Measurements from ENCODE around the gene EHBP1L1.
A peak's percentile ranks its signal among the peaks of the same experiment; 100 is the strongest.
"Not testable (repeated sequence)": the region's sequence is repeated elsewhere in the genome, so short reads cannot be mapped to it uniquely, and the experiment has no call there.

Gene EHBP1L1

GRCh38 chr11:65560555-65561418, 15.1 kb upstream of the EHBP1L1 start:
- no peak for DNase-seq (ENCODE audit: extremely low read depth in 1 of 2, low read depth in 1 of 2)

DNA sequence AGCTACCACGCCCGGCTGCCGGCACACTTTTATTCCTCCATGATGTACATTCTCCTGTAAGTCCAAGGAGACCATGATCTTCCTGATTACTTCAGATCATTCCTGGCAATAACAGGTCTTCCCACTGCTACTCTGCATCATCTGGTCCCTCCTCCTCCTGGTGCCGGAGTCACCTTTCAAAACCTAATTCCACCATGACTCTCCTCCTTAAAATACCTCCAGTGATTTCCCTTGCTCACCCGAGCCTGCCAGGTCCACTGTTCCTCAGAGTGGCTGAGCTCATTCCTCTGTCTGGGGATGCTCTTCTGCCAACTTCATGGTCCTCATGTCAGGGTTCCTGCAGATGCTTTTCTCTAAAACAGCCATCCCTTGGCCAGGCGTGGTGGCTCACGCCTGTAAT, 13.8 kb upstream of the EHBP1L1 start:
- no peak for DNase-seq (ENCODE audit: extremely low read depth in 1 of 2, low read depth in 1 of 2)

DNA sequence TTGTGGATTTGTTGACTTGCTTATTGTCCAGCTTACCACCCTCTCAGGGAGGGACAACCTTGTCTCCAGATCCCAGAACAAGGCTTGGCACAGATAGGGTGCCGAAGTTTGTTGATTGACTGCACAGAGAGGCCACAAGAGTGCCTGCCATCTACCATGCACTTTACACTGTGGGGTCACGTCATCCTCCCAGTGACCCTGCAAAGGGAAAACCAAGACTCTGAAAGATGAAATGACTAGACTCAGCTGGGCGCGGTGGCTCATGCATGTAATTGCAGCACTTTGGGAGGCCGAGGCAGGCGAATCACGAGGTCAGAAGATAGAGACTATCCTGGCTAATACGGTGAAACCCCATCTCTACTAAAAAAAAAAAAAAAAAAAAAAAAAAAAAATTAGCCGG, 13.1 kb upstream of the EHBP1L1 start:
- no peak for DNase-seq (ENCODE audit: extremely low read depth in 1 of 2, low read depth in 1 of 2)

DNA sequence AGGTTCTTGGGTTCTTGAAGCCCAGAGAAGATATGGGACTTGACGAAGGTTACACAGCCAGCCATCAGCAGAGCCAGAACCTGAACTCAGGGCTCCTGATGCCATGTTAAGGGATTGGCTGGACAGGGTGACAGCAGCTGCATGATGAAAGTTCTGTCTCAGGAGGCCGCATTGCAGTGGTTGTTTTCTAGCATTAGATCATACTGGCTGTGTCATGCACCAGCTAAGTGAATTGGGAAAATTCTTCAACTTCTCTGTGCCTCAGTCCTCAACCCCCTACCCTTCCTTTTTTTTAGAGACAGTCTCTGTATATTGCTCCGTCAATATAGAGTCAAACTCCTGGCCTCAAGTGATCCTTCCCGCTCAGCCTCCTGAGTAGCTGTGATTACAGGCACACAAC, 12.3 kb upstream of the EHBP1L1 start:
- DNase-seq (ENCODE audit: extremely low read depth in 1 of 2, low read depth in 1 of 2) = no peak

- not testable (repeated sequence) for DNase-seq (ENCODE audit: extremely low read depth in 1 of 2, low read depth in 1 of 2)
Observed at GRCh38 chr11:65564879-65565559, 10.8 kb upstream of the EHBP1L1 start.

DNA sequence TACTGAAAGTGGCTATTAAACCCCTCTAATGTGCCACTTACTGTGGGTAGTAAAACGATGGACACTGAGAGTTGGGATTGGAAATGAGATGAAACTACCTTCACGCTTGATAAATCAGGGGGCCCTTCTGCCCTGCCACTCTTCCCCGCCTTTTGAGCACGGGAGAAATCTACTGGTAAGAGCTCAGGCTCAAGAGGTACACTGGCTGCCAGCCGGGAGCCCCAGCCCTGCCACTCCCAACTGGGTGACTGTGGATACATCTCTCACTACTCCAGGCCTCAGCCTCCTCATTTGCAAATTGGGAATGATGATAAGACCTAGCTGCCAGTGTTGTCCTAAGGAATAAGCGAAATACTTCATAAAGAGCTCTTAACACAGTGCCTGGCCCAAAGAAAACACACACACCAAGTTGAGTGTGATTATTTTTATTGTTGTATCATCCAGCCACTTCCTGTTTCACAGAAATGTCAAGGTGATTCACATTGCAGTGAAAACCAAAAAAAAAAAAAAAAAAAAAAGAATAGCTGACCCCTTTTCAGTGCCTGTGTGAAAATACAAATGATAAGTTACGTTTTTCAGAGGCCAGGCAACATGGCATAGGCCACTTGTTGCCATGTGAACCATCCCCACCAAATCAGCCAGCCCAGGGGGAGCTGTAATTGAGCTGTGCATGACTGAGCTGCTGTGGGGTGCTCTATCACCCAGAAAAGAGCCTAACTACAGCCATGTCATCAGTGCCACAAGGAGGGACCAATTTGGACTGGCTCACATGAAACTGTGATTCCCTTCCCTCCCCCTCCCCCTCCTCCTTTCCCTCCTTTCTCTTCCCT, 10.0 kb upstream of the EHBP1L1 start:
- no peak for DNase-seq (ENCODE audit: extremely low read depth in 1 of 2, low read depth in 1 of 2)

- no peak for DNase-seq (ENCODE audit: extremely low read depth in 1 of 2, low read depth in 1 of 2)
Observed at GRCh38 chr11:65569164-65569972, 6.5 kb upstream of the EHBP1L1 start.

- DNase-seq (ENCODE audit: extremely low read depth in 1 of 2, low read depth in 1 of 2) = peak; percentile 92 to 98
Observed at GRCh38 chr11:65569973-65570918, 5.6 kb upstream of the EHBP1L1 start, which contains the start of gene ZNRD2. Gene ZNRD2 (plus strand): TSS chr11:65570477. CDS start chr11:65570492, 15 bp downstream.

DNA sequence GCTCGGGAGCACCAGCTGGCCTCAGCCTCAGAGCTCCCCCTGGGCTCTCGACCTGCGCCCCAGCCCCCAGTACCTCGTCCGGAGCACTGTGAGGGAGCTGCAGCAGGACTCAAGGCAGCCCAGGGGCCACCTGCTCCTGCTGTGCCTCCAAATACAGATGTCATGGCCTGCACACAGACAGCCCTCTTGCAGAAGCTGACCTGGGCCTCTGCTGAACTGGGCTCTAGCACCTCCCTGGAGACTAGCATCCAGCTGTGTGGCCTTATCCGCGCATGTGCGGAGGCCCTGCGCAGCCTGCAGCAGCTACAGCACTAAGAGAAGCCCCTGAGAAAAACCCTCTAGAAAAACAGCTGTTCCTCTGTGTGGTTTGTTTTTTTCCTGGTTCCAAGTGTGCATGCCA, 4.4 kb upstream of the EHBP1L1 start:
- DNase-seq (ENCODE audit: extremely low read depth in 1 of 2, low read depth in 1 of 2) = no peak

DNA sequence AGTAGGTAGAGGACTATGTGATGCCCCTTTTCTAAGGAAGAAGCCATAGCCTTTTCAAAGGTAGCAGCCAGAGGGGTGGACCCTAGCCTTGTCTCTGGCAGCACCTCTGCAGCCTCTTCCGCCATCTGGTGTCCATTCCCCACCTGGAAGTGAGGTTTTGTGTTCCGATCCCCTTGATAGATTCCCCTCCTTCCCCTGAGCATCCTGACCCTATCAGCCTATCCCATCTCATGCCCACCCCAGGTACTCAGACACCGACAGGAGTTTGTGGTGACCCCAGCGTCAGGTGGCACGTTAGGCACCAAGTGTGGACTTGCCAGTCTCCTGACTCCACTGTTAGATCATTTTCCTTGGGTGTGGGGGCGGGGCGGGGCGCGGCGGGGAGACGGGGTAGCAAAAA, 3.9 kb upstream of the EHBP1L1 start:
- DNase-seq (ENCODE audit: extremely low read depth in 1 of 2, low read depth in 1 of 2) = no peak

- peak; percentile 76 to 83 for DNase-seq (ENCODE audit: extremely low read depth in 1 of 2, low read depth in 1 of 2)
Observed at GRCh38 chr11:65572356-65573051, 3.3 kb upstream of the EHBP1L1 start, which contains the start of gene FAM89B. Gene FAM89B (plus strand): TSS chr11:65572538. CDS start chr11:65572670, 132 bp downstream.

- DNase-seq (ENCODE audit: extremely low read depth in 1 of 2, low read depth in 1 of 2) = no peak
Observed at GRCh38 chr11:65573391-65574079, 2.3 kb upstream of the EHBP1L1 start.

- peak; percentile 53 to 74 for DNase-seq (ENCODE audit: extremely low read depth in 1 of 2, low read depth in 1 of 2)
Observed at GRCh38 chr11:65574109-65574810, 1.6 kb upstream of the EHBP1L1 start.

DNA sequence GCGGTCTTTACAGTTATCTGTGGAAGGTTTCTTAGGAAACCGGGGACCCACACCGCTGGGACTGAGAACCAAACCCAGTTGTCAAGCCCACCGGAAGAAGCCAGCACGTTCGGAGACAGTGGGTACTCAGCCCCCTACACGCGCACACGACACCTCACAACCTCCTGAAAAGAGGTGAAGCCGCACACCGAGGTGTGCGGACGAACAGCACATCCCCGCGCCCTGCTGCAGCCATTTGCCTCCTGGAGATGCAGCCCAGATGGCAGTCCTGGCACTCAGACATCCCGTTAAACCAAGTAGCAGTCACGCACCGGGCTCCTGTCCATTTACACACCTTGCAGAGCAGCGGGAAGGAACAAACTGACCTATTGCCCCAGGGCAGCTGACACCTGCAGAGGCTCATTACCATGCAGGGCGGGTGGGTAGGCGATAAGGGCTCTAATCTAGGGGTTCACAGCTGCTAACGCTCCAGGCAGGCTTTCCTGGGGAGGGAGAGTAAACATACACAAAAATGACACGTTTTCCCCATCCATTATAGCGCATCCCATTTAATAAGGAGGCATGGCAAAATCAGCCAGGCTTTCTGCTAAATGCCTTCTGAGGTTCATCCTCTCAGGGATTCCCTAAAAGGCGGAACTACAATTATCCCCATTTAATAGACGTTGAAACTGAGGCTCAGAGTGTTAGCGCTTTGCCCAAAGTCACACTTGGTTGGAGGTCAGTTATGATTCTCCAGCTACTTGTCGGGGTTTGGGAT, 864 bp upstream of the EHBP1L1 start:
- no peak for DNase-seq (ENCODE audit: extremely low read depth in 1 of 2, low read depth in 1 of 2)

DNA sequence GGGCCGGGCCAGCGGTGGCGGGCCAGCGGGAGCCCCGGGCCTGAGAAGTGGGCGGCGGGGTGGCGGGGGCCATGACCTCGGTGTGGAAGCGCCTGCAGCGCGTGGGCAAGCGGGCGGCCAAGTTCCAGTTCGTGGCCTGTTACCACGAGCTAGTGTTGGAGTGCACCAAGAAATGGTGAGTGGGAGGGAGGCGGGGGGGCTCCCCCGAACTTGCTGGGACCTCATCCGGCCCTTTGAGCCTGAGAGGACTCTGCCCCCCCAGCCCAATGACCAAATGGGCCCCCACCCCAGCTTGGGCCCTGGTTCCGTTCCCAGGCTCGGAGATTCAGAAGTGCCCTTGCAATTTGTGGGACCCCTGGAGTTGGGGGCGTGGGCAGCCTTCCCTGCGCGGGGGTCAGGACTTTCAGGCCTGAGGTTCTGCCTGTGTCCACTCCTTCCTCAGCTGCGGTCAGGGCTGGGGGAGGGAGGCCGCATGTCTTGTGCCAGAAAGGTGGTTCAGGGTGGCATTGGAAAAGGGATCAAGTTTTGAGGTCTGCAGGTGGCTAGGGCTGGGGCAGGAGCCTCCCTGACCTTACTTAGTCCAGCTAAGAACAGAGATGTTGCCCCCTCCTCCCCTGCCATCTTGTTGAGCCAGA, 496 bp downstream of the EHBP1L1 start:
- no peak for DNase-seq (ENCODE audit: extremely low read depth in 1 of 2, low read depth in 1 of 2)
